MM.1S (cell line): ENCODE results near the gene BICD1.

Source experiments
- DNase-seq: peaks from one replicate; pipeline ENCODE4 v3.0.0-alpha.2; 2015
- H2AFZ ChIP-seq: fragments of 300-600 bp; sonication (generic); 2 replicates; pipeline ENCODE4 v1.6.0; 2016; ENCODE audit warnings: antibody characterized with exemption, low read length
- H3F3A ChIP-seq: fragments of 300-600 bp; sonication (generic); 2 replicates; pipeline ENCODE4 v1.6.1; 2016; ENCODE audit warnings: mild to moderate bottlenecking, antibody characterized with exemption, low read length, moderate library complexity, mixed read lengths; ENCODE audit not compliant: insufficient read depth
- H3K27ac ChIP-seq: fragments of 300-600 bp; sonication (generic); 2 replicates; pipeline ENCODE4 v1.5.1; 2016; ENCODE audit warnings: mild to moderate bottlenecking, low read length
- H3K27me3 ChIP-seq: fragments of 300-600 bp; sonication (generic); replicated peaks from 2 replicates; pipeline ENCODE4 v1.6.0; 2016; ENCODE audit warnings: low read length; ENCODE audit not compliant: insufficient read depth
- H3K36me3 ChIP-seq: fragments of 300-600 bp; sonication (generic); replicated peaks from 2 replicates; pipeline ENCODE4 v1.6.1; 2016; ENCODE audit warnings: mild to moderate bottlenecking, low read length, mixed read lengths; ENCODE audit not compliant: insufficient read depth
- H3K4me1 ChIP-seq: fragments of 300-600 bp; sonication (generic); 2 replicates; pipeline ENCODE4 v1.6.1; 2016; ENCODE audit warnings: low read length, mixed read lengths
- H3K4me2 ChIP-seq: fragments of 300-600 bp; sonication (generic); 2 replicates; pipeline ENCODE4 v1.6.0; 2016; ENCODE audit warnings: low read depth, low read length
- H3K4me3 ChIP-seq: fragments of 300-600 bp; sonication (generic); 2 replicates; pipeline ENCODE4 v1.5.1; 2016; ENCODE audit warnings: low read length, mixed read lengths
- H3K79me2 ChIP-seq: fragments of 300-600 bp; sonication (generic); 2 replicates; pipeline ENCODE4 v1.6.1; 2016; ENCODE audit warnings: mixed run types, low read length, mixed read lengths
- H3K9ac ChIP-seq: fragments of 300-600 bp; sonication (generic); 2 replicates; pipeline ENCODE4 v1.6.1; 2016; ENCODE audit warnings: low read length, mixed read lengths
- H3K9me2 ChIP-seq: fragments of 300-600 bp; sonication (generic); replicated peaks from 2 replicates; pipeline ENCODE4 v1.6.1; 2016; ENCODE audit warnings: mild to moderate bottlenecking, low read length, mixed read lengths; ENCODE audit not compliant: insufficient read depth
- H3K9me3 ChIP-seq: fragments of 300-600 bp; sonication (generic); replicated peaks from 2 replicates; pipeline ENCODE4 v1.6.1; 2016; ENCODE audit warnings: mild to moderate bottlenecking, low read length, mixed read lengths; ENCODE audit not compliant: insufficient read depth
- H4K20me1 ChIP-seq: fragments of 300-600 bp; sonication (generic); 2 replicates; pipeline ENCODE4 v1.6.1; 2016; ENCODE audit warnings: mild to moderate bottlenecking, low read length, moderate library complexity, mixed read lengths; ENCODE audit not compliant: insufficient read depth
- EZH2 ChIP-seq: fragments of 300-600 bp; sonication (generic); optimal IDR thresholded peaks from 2 replicates; pipeline ENCODE3; 2017; ENCODE audit warnings: low read depth, mild to moderate bottlenecking, antibody characterized with exemption, low read length, mixed read lengths
- EZH2phosphoT487 ChIP-seq: fragments of 300-600 bp; sonication (generic); IDR thresholded peaks from 2 replicates; pipeline ENCODE4 v1.6.1; 2018; ENCODE audit warnings: antibody characterized with exemption, low read length
- TF ChIP-seq, protein P1 (sequence below): fragments of 300-600 bp; sonication (generic); IDR thresholded peaks from 2 replicates; pipeline ENCODE4 v1.5.1; 2016; ENCODE audit warnings: antibody characterized with exemption, low read length, mixed read lengths

BICD1 gene

GRCh38 chr12:32301216-32301615 is 194.6 kb downstream of the BICD1 start:
- H3K9ac ChIP-seq, result no peak overlapping the region
- no peaks in the 10 kb centered on the region for H3K9me3 ChIP-seq
- H3K9me2 ChIP-seq, result no peaks in the 10 kb centered on the region
- no peak overlapping the region for H3K27ac ChIP-seq
- no peaks in the 10 kb centered on the region for H3K27me3 ChIP-seq
- H3F3A ChIP-seq, result no peaks in the 10 kb centered on the region
- no peak overlapping the region for H2AFZ ChIP-seq
- no peaks in the 10 kb centered on the region for H3K36me3 ChIP-seq
- TF ChIP-seq, protein P1, sequence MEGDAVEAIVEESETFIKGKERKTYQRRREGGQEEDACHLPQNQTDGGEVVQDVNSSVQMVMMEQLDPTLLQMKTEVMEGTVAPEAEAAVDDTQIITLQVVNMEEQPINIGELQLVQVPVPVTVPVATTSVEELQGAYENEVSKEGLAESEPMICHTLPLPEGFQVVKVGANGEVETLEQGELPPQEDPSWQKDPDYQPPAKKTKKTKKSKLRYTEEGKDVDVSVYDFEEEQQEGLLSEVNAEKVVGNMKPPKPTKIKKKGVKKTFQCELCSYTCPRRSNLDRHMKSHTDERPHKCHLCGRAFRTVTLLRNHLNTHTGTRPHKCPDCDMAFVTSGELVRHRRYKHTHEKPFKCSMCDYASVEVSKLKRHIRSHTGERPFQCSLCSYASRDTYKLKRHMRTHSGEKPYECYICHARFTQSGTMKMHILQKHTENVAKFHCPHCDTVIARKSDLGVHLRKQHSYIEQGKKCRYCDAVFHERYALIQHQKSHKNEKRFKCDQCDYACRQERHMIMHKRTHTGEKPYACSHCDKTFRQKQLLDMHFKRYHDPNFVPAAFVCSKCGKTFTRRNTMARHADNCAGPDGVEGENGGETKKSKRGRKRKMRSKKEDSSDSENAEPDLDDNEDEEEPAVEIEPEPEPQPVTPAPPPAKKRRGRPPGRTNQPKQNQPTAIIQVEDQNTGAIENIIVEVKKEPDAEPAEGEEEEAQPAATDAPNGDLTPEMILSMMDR, result no peak
- TF ChIP-seq EZH2phosphoT487 (no peak), EZH2 (no peak)
- no peak overlapping the region for H3K4me3 ChIP-seq
- DNase-seq, result no peak
- no peak overlapping the region for H3K4me2 ChIP-seq
- no peaks in the 10 kb centered on the region for H4K20me1 ChIP-seq
- H3K4me1 ChIP-seq, result 0 out of 2 replicates have a peak, but pooled peaks cover 3% of the 10 kb centered on the region
- no peaks in the 10 kb centered on the region for H3K79me2 ChIP-seq

DNA sequence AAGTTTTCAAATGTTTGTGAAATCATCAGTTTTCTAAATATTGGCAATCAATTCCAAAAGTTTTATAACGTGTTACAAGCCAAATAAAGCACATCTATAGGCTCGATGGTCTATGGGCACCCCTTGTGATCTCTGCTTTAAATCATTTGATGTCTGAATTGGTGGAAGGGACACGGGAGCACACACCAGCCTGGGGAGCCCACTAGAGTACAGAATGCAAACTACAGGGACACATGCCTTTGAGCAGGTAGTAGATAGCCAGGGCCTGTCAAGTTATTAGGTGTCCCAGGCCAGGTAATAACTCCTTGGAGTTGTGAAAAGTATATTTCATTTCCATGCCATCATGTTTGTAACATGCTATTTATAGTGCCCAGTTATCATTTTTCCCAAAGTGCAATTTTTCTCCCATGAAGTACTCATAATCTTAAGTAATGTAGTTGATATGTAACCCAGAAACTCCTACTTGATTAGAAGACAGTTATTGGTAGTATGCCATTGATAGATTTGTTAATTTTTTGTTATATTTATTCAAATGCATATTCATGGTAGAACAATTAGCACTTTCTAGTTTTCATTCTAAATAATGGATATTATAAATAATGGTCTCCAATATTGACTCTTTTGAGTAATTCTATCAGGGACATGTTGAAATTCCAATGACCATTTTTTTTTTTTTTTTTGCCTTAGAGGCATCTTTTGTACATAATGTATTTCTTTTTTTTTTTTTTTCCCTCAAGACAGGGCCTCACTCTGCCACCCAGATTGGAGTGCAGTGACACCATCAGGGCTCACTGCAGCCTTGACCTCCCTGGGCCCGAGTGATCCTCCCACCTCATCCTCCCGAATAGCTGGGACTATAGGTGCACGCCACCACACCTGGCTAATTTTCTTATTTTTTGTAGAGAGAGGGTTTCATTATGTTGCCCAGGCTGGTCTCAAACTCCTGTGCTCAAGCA is 195.8 kb downstream of the BICD1 start:
- no peaks in the 10 kb centered on the region for H4K20me1 ChIP-seq
- DNase-seq, result peak; percentile 81
- H3F3A ChIP-seq, result no peaks in the 10 kb centered on the region
- no peaks in the 10 kb centered on the region for H3K79me2 ChIP-seq
- no peak for TF ChIP-seq EZH2
- TF ChIP-seq, protein P1, result peak; percentile 90
- TF ChIP-seq EZH2phosphoT487, result no peak
- no peaks in the 10 kb centered on the region for H3K27me3 ChIP-seq
- H3K9me2 ChIP-seq, result no peaks in the 10 kb centered on the region
- H3K4me1 ChIP-seq, result 0 out of 2 replicates have a peak, but pooled peaks cover 3% of the 10 kb centered on the region
- H3K9me3 ChIP-seq, result no peaks in the 10 kb centered on the region
- H3K4me2 ChIP-seq, result no peak overlapping the region
- H3K9ac ChIP-seq, result no peak overlapping the region
- H3K27ac ChIP-seq, result no peak overlapping the region
- no peaks in the 10 kb centered on the region for H3K36me3 ChIP-seq
- H3K4me3 ChIP-seq, result no peak overlapping the region
- H2AFZ ChIP-seq, result no peak overlapping the region

GRCh38 chr12:32303174-32303549 is 196.5 kb downstream of the BICD1 start:
- no peaks in the 10 kb centered on the region for H3K27me3 ChIP-seq
- no peak for DNase-seq
- no peak overlapping the region for H3K9ac ChIP-seq
- no peaks in the 10 kb centered on the region for H3K36me3 ChIP-seq
- no peak overlapping the region for H2AFZ ChIP-seq
- H3K4me3 ChIP-seq, result no peak overlapping the region
- TF ChIP-seq, protein P1, result no peak
- no peak for TF ChIP-seq EZH2phosphoT487
- no peak for TF ChIP-seq EZH2
- H4K20me1 ChIP-seq, result no peaks in the 10 kb centered on the region
- no peaks in the 10 kb centered on the region for H3K9me3 ChIP-seq
- H3K9me2 ChIP-seq, result no peaks in the 10 kb centered on the region
- no peaks in the 10 kb centered on the region for H3K79me2 ChIP-seq
- H3F3A ChIP-seq, result no peaks in the 10 kb centered on the region
- no peak overlapping the region for H3K27ac ChIP-seq
- H3K4me2 ChIP-seq, result no peak overlapping the region
- H3K4me1 ChIP-seq, result 0 out of 2 replicates have a peak, but pooled peaks cover 3% of the 10 kb centered on the region
